IMR-90 (cell line): ENCODE results near the gene TUBA3D. TPM values are rescaled to one million over a fixed set of nuclear protein-coding genes. Genes with fewer than 3 reads are reported as not detected.
"Not testable (repeated sequence)": the region's sequence is repeated elsewhere in the genome, so short reads cannot be mapped to it uniquely, and the experiment has no call there.

Experiments used
- ATAC-seq: fragments of 200-7000 bp; cut with Tn5 transposase; 2 replicates; pipeline ENCODE4 v1.9.1; 2020; ENCODE audit warnings: low read depth, mild to moderate bottlenecking, moderate library complexity
- BruUV-seq: library from RNA; stranded (reverse); fragments of 400-500 nt; replicated peaks from 2 replicates; lab custom pipeline; 2021; lab: Mats Ljungman, UMichigan
- CTCF ChIA-PET: fragments of 300-600 bp; formaldehyde crosslinking; extraction: SDS; loops from one replicate; lab custom pipeline; 2021; ENCODE audit warnings: antibody characterized with exemption; lab: Yijun Ruan, JAX
- POLR2A ChIA-PET: fragments of 300-600 bp; sonication (Branson Sonifier 250); formaldehyde crosslinking; loops from one replicate; lab custom pipeline; 2022; ENCODE audit warnings: antibody characterized with exemption; ENCODE audit not compliant: unreplicated experiment; lab: Charles Lee
- DNase-seq: peaks from one replicate; pipeline ENCODE4 v3.0.0; 2013
- H2AFZ ChIP-seq: replicated peaks from 2 replicates; pipeline ENCODE3; 2013; ENCODE audit warnings: low read length, mild to moderate bottlenecking; ENCODE audit not compliant: poor library complexity
- H2AK5ac ChIP-seq: 2 replicates; pipeline ENCODE4 v1.6.1; 2013; ENCODE audit warnings: low read depth, low read length, inconsistent platforms
- H2AK9ac ChIP-seq: replicated peaks from 2 replicates; pipeline ENCODE3; 2013; ENCODE audit warnings: mild to moderate bottlenecking, low read depth, low read length, moderate library complexity; ENCODE audit not compliant: poor library complexity
- H2BK120ac ChIP-seq: 2 replicates; pipeline ENCODE4 v1.6.1; 2013; ENCODE audit warnings: low read depth, low read length, inconsistent platforms
- H2BK15ac ChIP-seq: 3 replicates; pipeline ENCODE4 v1.6.1; 2013; ENCODE audit warnings: low read depth, low read length, inconsistent platforms
- H2BK20ac ChIP-seq: 2 replicates; pipeline ENCODE4 v1.6.1; 2013; ENCODE audit warnings: low read depth, mild to moderate bottlenecking, inconsistent platforms, low read length, moderate library complexity
- H2BK5ac ChIP-seq: 2 replicates; pipeline ENCODE4 v1.6.1; 2013; ENCODE audit warnings: mild to moderate bottlenecking, low read depth, low read length, inconsistent platforms; ENCODE audit not compliant: poor library complexity, severe bottlenecking
- H3K14ac ChIP-seq: replicated peaks from 2 replicates; pipeline ENCODE4 v1.6.1; 2013; ENCODE audit warnings: low read depth, low read length, inconsistent platforms
- H3K18ac ChIP-seq: 2 replicates; pipeline ENCODE4 v1.6.1; 2013; ENCODE audit warnings: low read depth, low read length, control low read depth
- H3K23ac ChIP-seq: 2 replicates; pipeline ENCODE4 v1.6.1; 2013; ENCODE audit warnings: low read depth, low read length, inconsistent platforms
- H3K27ac ChIP-seq: 2 replicates; pipeline ENCODE4 v1.5.1; 2013; ENCODE audit warnings: mild to moderate bottlenecking, control low read depth, low read length; ENCODE audit not compliant: insufficient read depth
- H3K27me3 ChIP-seq: 2 replicates; pipeline ENCODE4 v1.6.1; 2013; ENCODE audit warnings: low read length; ENCODE audit not compliant: control insufficient read depth, insufficient read depth
- H3K36me3 ChIP-seq: 2 replicates; pipeline ENCODE4 v1.6.1; 2013; ENCODE audit warnings: low read length, mixed read lengths; ENCODE audit not compliant: control insufficient read depth, insufficient read depth
- H3K4ac ChIP-seq: 2 replicates; pipeline ENCODE4 v1.6.1; 2013; ENCODE audit warnings: low read depth, low read length, inconsistent platforms
- H3K4me1 ChIP-seq: 2 replicates; pipeline ENCODE4 v1.6.1; 2013; ENCODE audit warnings: low read length, mixed read lengths; ENCODE audit not compliant: control insufficient read depth, insufficient read depth
- H3K4me2 ChIP-seq: 2 replicates; pipeline ENCODE4 v1.6.1; 2013; ENCODE audit warnings: low read depth, mild to moderate bottlenecking, control low read depth, low read length, moderate library complexity
- H3K4me3 ChIP-seq: 2 replicates; pipeline ENCODE4 v1.5.1; 2013; ENCODE audit warnings: low read depth, mild to moderate bottlenecking, control low read depth, low read length, moderate library complexity; ENCODE audit not compliant: insufficient read depth
- H3K56ac ChIP-seq: 2 replicates; pipeline ENCODE4 v1.6.1; 2013; ENCODE audit warnings: low read length, inconsistent platforms; ENCODE audit not compliant: insufficient read depth; ENCODE audit errors: extremely low read depth
- H3K79me1 ChIP-seq, 2 experiments: 2 replicates each; pipeline ENCODE4 v1.6.1; 2013; ENCODE audit warnings: low read length in 2 of 2, inconsistent platforms in 1 of 2, low read depth in 1 of 2
- H3K9ac ChIP-seq: 2 replicates; pipeline ENCODE4 v1.6.1; 2013; ENCODE audit warnings: low read depth, low read length, control low read depth
- H3K9me1 ChIP-seq: 2 replicates; pipeline ENCODE4 v1.6.1; 2013; ENCODE audit warnings: low read length, inconsistent platforms; ENCODE audit not compliant: insufficient read depth
- H3K9me3 ChIP-seq: 2 replicates; pipeline ENCODE4 v1.6.1; 2013; ENCODE audit warnings: low read length; ENCODE audit not compliant: control insufficient read depth, insufficient read depth
- H4K20me1 ChIP-seq: 2 replicates; pipeline ENCODE4 v1.6.1; 2013; ENCODE audit warnings: low read length, inconsistent platforms; ENCODE audit not compliant: insufficient read depth
- H4K5ac ChIP-seq: 2 replicates; pipeline ENCODE4 v1.6.1; 2013; ENCODE audit warnings: mild to moderate bottlenecking, low read depth, low read length, control low read depth
- H4K8ac ChIP-seq, 2 experiments: 2 replicates each; pipeline ENCODE4 v1.6.1; 2013; ENCODE audit warnings: low read depth in 2 of 2, low read length in 2 of 2, control low read depth in 1 of 2, inconsistent platforms in 1 of 2
- H4K91ac ChIP-seq: 2 replicates; pipeline ENCODE4 v1.6.1; 2013; ENCODE audit warnings: low read depth, low read length, inconsistent platforms; ENCODE audit not compliant: insufficient read depth
- WGBS, 2 experiments: methylation state at CpG; one replicate each; pipeline versions ENCODE4 v1.1.5 to v1.1.7; 2013; ENCODE audit warnings: missing lambda C conversion rate in 2 of 2; ENCODE audit not compliant: insufficient read length in 1 of 2; ENCODE audit errors: extremely low coverage in 2 of 2; 5-methylcytosine and 5-hydroxymethylcytosine counted together
- dilution Hi-C: fragments of 300-500 bp; cut with HindIII; formaldehyde crosslinking; loops from one replicate; pipeline ENCODE4 v1.14.3; 2018; ENCODE audit warnings: low sequenced_read_pairs; ENCODE audit not compliant: unreplicated experiment
- in situ Hi-C: fragments of 300-500 bp; cut with MboI; formaldehyde crosslinking; loops from 3 replicates; pipeline ENCODE4 v1.14.3; 2019; ENCODE audit warnings: low sequenced_read_pairs, inconsistent platforms, mixed read lengths
- intact Hi-C: fragments of 100-400 bp; cut with micrococcal nuclease; formaldehyde crosslinking; loops from 2 replicates; pipeline ENCODE4 v1.10.0; 2022
- polyA plus RNA-seq, 3 experiments: library from polyadenylated mRNA; depleted of rRNA; stranded (reverse); fragments of >200 nt; gene quantifications; 2 replicates each; pipeline ENCODE4 v1.2.3, GENCODE V29; 2012; ENCODE audit warnings: low replicate concordance in 1 of 3
- total RNA-seq: library from RNA; depleted of rRNA; stranded (reverse); fragments of >200 nt; gene quantifications from 2 replicates; pipeline ENCODE4 v1.2.3, GENCODE V29; 2012

The TUBA3D gene
- total and polyA plus RNA-seq, 2 of the 4 experiments (the other 2 are of a cell fraction) = not detected

DNA sequence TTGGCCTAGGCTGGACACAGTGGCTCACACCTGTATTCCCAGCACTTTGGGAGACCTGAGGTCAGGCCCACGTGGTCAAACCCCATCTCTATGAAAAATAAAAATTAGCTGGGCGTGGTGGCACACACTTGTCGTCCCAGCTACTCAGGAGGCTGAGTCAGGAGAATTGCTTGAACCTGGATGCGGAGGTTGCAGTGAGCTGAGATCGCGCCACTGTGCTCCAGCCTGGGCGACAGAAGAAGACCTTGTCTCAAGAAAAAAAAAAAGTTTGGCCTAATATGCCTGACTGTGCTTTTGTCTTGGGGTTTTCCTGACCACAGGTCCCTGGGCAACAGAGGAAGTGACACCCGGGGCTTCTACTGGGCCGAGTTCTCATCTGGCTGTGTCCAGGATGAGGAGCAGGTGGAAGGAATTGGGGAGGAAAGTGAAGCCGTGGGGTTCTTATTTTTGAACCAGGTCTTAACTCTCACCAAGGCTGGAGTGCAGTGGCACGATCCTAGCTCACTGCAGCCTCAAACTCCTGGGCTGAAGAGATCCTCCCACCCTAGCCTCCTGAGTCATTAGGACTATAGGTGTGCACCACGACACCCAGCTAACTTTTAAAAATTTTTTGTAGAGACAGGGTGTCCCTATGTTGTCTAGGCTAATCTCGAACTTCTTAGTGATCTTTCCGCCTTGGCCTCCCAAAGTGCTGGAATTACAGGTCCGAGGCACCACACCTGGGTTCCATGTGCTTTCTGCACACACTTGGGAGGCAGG, 38.7 kb downstream of the TUBA3D start:
- H2BK120ac ChIP-seq, H3K27me3 ChIP-seq, H3K27ac ChIP-seq, H3K23ac ChIP-seq, BruUV-seq, H3K9ac ChIP-seq, H3K18ac ChIP-seq, POLR2A ChIA-PET, H3K4me1 ChIP-seq, ATAC-seq, H2AK9ac ChIP-seq, H3K14ac ChIP-seq, H4K8ac ChIP-seq, H4K20me1 ChIP-seq, H4K91ac ChIP-seq, intact Hi-C loops, H3K4me3 ChIP-seq, H2AK5ac ChIP-seq, dilution Hi-C loops, H2BK5ac ChIP-seq, H3K4ac ChIP-seq, DNase-seq, H2BK20ac ChIP-seq, H3K79me1 ChIP-seq, CTCF ChIA-PET, H2AFZ ChIP-seq, H3K9me1 ChIP-seq, H3K4me2 ChIP-seq, H3K9me3 ChIP-seq, H2BK15ac ChIP-seq, H3K56ac ChIP-seq, H4K5ac ChIP-seq: not testable (repeated sequence)
- peaks cover 24% of the 10 kb centered on the region for H3K36me3 ChIP-seq
- in situ Hi-C loops = loop anchor here (25.0 kb wide), 2 partner anchors 402 to 1352 kb away; partner anchors contain the start of gene PLEKHB2
- 100% methylated on average over 4 of the region's 15 CpGs; no CpG with 5 or more reads in 1 of the 2 experiments for WGBS, 2 experiments

- CTCF ChIA-PET, H2BK15ac ChIP-seq, H4K8ac ChIP-seq, H3K18ac ChIP-seq, intact Hi-C loops, H3K27ac ChIP-seq, H3K56ac ChIP-seq, H4K91ac ChIP-seq, H2AK5ac ChIP-seq, H3K9me3 ChIP-seq, H3K4me1 ChIP-seq, H4K20me1 ChIP-seq, H3K9ac ChIP-seq, H2AFZ ChIP-seq, H2BK20ac ChIP-seq, H3K4me2 ChIP-seq, dilution Hi-C loops, H2BK120ac ChIP-seq, H3K4ac ChIP-seq, DNase-seq, H2BK5ac ChIP-seq, H3K79me1 ChIP-seq, H2AK9ac ChIP-seq, ATAC-seq, H3K9me1 ChIP-seq, H3K14ac ChIP-seq, BruUV-seq, H3K23ac ChIP-seq, POLR2A ChIA-PET, H3K4me3 ChIP-seq, H3K27me3 ChIP-seq, H4K5ac ChIP-seq: not testable (repeated sequence)
- peaks cover 26% of the 10 kb centered on the region for H3K36me3 ChIP-seq
- no CpG with 5 or more reads among the region's 14 CpGs for WGBS, 2 experiments
- in situ Hi-C loops = loop anchor here (25.0 kb wide), 2 partner anchors 403 to 1353 kb away; partner anchors contain the start of gene PLEKHB2
Measured at GRCh38 chr2:131515235-131515634, 39.3 kb downstream of the TUBA3D start.
